Stromal cell of bone marrow (primary cell): ENCODE measurements around the gene FAM32A.
A peak's percentile ranks its signal among the peaks of the same experiment; 100 is the strongest.

ENCODE experiments used
- DNase-seq: peaks from one replicate; pipeline ENCODE4 v3.0.0-alpha.2; 2012; ENCODE audit warnings: low read depth

Gene FAM32A

DNA sequence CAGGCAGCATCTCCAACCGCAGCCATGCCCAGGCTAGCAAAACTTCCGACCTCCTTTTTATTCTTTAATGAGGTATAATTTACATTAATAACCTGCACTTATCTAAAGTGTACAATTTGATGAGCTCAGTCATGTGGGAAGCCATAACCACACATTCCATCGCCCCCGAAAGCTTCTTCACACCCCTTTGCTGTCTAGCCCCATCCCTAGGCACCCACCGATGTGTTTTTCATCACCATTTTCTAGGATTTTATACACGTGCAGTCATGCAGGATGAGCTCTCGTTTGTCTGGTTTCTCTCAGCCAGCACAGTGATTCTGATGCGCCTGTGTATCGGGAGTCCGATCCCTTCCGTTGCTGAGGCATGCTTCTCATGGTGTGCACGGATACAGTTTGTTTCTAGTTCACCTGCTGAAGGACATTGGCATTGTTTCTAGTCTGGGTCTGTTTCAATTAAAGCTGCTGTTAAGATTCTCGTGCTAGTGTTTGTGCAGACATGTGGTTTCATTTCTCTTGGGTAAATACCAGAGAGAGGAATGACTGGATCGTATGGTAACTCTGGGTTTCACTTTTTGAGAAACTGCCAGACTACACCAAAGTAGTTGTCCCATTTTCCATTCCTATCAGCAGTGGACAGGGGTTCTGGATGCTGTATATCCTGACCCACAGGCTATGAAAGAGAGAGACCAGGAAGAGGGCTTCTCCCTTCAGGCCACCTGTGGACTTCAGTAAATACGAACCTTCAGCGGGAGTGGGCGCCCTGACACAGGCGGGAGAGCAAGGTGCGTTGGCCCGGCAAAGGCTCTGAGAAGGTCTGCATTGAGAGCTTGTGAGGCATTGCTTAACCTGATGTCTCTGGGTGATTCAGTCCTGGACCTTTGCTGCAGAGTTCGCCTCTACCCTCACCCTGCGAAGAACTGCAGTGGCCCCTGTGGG is 17.4 kb downstream of the FAM32A start:
- peak; percentile 18 for DNase-seq

DNA sequence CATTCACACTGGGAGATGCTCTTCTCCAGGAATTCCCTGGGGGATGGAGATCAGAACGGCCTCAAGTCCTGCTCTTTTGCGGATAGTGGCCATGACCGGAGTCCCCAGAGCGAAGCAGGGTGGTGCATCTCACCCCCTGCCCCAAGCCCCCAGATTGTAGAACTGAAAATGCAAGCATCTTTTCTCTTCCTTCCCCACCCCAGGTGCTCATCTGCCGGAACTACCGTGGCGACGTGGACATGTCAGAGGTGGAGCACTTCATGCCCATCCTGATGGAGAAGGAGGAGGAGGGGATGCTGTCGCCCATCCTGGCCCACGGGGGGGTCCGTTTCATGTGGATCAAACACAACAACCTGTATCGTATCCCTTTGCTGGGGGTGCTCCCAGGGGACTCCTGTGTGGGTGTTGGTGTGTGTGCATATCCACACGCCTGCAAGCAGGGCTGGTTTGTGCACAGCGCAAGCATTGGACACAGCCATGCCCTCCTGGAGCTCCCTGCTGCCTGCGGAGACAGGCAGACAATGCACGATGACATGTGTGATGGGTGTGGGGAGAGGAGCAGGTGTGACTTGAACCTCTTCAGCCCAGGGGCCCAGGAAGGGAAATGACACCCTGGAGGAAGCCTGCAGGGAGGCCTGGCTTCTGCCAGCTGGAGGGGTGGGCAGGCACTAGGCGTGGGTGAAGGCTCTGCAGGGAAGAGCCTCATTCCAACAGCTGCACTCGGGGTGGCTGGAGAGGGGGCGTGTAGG is 18.2 kb downstream of the FAM32A start:
- no peak for DNase-seq

DNA sequence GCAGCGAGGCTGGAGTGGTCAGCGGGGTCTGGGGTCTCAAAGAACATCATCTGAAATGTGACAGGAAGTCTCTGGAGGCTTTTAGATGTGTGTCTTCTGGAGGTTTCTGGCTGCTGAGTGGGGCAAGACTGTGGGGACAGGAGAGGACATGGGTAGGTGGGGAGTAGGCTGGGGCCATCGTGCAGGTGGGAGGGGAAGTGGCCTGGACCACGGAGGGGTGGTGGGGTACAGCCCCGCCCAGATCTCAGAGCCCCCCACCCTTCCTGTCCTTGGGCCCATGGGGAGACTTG is 18.7 kb downstream of the FAM32A start:
- DNase-seq = no peak

DNA sequence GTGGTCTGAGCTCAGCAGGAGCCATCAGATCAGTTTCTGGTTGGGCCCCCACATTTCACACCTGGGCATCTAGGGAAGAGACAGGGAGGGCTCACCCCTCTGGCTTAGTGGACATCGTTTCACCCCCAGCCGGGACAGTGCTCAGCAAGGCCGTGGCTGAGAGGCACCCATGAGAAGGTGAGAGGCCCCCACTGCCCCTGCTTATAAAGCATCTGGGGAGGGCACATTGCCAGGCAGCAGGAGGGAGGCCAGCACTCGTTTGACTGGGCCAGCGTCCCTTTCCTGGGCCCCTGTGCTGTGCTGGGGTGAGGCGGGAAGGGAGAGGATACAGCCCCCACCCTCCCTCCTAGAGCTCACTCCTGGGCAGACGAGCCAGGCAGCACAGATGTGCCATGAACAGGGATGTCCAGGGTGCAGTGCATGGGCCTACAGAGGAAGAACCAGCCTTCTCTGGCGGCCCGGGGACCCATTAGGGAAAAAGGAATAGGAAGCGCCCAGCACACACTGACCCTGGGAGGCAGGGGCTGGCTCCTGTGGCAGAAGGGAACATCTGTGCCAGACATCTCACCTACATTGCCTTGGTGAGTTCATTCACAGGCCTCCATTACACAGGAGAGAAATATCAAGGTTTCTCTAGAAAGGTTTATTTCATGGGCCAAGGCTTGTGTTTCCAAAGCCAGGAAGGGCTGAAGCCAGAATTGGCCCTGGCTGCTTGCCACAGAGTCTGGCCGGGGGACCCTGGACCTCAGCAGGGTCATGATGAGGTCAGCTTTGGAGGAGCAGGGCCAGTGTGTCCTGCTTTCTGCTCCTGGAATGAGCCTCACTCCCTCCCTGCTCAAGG is 20.2 kb downstream of the FAM32A start:
- no peak for DNase-seq

DNA sequence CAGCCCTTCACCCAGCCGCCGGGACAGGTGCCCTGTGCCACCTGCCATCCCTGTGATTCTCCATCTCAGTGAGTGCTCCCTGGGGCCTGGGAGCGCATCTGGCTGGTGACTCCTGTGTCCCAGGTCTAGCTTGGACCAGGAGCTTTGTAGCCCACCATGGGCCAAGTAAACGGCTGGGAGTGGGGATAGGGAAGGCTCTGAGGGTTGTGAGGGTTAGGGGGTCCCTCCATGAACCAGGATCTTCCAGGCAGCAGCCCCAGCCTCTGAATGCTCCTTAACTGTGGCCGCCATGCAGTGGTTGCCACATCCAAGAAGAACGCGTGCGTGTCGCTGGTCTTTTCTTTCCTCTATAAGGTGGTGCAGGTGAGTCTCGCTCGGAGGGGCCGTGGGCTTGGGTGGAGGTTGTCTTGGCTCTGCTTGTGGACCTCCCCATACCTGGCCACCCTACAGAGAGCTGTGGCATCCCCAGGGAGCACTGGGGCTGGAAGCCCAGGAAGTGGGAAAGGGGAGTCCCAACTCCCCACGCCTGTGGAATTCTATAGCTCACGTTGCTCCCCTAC is 20.9 kb downstream of the FAM32A start:
- DNase-seq = no peak

DNA sequence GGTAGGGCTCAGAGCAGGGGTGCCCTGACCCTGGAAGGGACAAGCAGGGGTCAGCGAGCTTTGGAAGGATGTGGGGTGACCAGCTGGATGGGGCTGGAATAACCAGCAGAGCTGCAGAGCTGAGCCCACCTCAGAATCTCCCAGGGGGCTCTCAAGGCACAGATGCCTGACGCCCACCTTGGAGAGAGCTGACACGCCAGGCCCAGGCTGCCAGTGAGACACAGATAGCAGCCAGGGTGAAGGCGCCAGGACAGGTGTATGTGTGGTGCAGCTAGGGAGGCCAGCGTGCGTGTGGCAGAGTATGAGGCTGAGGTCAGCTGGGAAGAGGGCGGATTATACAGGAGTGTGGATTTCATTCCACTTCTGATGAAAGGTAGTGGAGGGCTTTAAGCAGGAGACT is 21.4 kb downstream of the FAM32A start:
- no peak for DNase-seq

DNA sequence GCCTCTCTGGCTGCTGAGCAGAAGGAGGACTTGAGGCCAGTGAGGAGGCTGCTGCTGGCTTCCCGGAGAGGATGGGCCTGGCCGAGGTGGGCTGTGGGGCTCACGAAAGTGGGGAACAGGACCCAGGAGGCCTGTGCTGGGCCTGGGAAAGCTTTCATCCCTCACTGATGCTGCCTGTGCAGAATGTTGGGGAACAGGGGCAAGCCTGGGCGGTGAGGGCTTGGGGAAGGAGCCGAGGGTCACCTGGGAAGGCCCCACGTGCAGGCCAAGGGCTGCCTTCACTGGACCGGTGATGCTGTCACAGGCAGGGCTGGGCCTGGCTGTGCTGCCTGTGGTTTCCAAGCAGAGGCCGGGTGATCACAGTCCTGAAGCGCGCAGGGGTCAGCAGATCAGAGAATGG is 21.9 kb downstream of the FAM32A start:
- DNase-seq = no peak

DNA sequence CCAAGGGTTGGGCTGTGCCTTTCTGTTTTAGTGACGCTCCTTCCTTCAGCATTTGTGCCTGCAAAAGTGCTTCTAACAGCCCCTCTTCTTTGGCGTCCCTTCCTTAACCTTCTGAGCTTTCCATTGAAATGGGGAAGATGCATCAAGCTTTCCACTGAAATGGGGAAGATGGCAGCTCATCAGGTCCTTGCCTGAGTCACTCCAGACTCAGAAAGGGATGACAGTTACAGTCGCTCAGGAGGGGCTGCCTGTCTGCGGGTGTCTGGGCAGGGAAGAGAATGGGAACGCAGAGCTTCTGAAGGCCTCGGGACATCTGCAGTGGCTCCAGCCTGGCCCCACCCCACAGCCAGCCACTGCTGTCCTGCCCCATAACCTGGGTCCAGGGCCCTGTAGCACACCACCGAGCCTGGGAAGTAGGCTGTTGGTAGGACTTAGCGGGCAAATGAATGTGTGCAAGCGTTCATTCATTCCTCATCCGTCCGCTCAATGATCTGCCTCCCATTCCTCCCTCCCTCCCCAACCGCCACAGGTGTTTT is 22.3 kb downstream of the FAM32A start:
- DNase-seq = no peak

DNA sequence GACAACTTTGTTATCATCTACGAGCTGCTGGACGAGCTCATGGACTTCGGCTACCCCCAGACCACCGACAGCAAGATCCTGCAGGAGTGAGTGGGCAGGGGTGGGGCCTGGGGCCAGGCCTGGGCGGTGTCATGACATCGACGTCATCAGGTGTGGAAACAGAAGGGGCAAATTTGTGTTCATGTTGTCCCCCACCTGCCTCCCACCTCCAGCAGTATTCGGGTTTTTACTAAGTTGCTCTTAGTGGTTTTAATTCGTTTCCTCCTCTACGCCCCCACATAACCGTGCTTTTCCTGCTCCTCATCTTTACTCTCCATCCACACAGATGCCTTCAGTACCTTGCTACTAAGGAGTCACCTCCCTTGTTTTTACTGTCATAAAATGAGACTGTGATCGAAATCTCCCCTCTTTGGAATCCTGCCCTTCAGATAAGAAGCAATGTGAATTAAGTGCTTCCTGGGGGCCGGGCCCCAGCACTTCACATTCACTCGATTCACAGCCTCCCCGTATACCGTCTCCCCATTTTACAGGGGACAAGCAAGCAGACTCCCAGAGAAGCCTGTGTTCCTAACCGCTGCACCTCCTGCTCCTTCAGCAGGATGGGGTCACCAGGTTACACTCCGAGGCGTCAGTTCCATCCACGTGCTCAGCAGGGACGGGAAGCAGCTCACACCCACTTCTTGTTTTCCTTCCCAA is 23.0 kb downstream of the FAM32A start:
- no peak for DNase-seq

DNA sequence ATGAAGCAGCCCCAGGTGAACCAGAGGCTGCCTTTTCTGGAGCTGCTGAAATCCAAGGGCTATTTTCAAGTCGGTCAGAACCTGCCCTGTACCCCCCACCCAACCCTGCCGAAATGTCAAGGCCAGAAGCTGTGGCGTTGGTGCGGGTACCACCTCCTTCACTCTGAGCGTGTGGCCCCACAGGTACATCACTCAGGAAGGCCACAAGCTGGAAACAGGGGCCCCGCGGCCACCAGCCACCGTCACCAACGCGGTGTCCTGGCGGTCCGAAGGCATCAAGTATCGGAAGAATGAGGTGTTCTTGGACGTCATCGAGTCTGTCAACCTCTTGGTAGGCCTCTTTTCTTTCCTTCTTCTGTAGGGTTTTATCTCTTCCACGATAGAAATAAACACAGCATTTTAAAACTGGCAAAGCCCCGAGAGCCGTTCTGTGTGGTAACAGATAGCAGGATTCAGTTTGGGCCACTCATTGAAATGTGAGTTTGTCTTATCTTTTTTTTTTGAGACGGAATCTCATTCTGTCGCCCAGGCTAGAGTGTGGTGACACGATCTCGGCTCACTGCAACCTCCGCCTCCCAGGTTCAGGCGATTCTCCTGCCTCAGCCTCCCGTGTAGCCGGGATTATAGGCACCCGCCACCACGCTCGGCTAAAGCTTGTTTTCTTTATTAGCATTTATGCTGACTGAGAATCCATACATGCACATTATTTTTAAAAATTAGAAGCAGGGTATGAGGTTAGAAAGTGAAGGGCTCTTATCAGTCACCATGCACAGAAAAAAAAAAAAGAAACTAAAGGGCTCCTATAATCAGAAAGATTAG is 23.8 kb downstream of the FAM32A start:
- DNase-seq = no peak

DNA sequence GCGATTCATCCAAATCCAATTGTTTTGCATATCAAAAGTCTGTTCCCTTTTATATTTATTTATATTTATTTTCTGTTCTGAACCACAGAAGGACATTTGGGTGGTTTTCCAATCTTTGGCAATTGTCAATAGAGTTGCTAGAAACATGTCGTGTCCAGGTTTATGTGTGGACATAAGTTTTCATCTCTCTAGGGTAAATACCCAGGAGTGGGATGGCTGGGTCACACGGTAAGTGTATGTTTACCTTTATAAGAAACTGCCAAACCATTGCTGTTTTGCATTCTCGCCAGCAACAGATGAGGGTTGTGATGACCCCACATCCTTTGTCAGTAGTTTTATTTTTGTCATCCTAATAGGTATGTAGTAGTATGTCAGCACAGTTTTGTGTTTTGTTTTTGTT is 25.0 kb downstream of the FAM32A start:
- no peak for DNase-seq

DNA sequence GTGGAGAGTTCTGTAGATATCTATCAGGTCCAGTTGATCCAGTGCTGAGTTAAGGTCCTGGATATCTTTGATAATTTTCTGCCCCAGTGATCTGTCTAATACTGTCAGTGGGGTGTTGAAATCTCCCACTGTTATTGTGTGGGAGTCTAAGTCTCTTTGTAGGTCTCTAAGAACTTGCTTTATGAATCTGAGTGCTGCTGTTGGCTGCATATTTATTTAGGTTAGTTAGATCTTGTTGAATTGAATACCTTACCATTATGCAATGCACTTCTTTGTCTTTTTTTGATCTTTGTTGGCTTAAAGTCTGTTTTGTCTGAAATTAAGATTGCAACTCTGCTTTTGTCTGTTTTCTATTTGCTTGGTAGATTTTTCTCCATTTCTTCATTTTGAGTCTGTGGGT is 27.9 kb downstream of the FAM32A start:
- DNase-seq = no peak

DNA sequence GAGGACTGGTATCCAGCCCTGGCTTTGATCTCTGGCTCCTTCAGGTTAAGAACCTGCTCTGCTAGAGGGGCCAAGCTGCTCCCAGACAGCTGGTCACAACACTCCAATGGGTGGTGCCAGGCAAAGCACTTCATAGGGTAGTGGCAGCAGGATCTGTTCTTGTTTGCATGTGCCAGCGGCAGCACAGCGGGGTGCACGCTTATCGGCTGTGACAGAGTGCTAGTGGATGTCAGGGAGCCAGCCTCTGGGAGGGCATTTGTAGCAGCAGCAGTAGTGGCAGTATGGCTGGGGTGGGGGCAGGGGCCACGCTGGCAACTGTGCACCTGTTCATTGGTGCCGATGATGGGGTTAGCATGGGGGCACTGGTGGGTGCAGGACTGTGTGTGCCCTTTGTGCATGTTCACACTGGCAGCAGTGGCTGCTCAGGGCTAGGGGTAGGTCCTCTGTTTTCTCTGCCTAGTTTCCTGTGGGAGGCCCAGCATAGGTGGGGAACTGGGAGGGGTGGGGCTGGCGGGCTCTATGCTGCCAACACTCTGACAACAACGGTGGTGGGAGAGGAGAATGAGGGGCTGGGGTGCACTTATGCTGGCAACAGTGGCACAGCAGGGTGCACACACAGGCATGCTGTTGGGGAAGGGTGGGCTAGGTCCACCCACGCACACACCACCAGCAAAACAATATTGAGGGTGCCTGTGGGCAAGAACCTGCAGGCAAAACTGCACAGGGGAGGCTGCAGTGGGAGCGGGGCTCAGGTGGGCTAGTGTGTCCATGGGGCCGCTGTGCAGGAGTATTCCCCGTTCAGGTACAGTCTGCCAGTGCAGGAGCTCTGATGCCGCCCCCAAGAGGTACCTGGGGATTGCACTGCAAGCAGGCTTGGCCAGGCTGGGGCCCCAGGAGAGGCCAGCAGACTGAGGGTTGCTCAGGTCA is 31.8 kb downstream of the FAM32A start:
- DNase-seq = no peak

DNA sequence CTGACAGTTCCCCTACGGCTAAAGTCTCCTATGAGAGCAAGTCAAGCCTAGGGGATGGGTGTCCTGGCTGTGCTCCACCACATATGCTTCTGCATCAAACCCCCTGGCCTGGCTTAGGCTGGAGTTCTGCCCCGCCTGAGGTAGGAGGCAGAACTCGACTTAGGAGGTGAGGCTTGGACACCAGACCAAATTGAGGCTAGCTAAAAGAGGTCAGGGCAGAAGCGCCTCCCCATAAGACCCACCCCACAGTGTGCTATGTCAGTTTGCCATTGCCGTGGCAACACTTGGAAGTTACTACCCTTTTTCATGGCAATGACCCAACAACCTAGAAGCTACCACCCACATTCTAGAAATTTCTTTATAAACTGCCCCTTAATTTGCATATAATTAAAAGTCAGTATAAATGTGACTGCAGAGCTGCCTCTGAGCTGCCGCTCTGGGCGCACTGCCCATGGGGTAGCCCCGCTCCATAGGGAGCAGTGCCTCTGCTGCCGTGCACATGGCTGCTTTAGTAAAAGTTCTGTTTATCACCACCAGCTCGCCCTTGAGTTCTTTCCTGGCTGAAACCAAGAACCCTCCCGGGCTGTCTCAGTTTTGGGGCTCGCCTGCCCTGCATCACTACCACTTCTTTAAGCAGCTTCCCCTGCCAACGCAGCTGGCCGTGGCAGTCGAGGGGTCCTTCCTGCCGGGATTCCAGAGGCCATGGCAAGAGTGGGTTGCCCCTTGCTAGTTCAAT is 32.7 kb downstream of the FAM32A start:
- no peak for DNase-seq

DNA sequence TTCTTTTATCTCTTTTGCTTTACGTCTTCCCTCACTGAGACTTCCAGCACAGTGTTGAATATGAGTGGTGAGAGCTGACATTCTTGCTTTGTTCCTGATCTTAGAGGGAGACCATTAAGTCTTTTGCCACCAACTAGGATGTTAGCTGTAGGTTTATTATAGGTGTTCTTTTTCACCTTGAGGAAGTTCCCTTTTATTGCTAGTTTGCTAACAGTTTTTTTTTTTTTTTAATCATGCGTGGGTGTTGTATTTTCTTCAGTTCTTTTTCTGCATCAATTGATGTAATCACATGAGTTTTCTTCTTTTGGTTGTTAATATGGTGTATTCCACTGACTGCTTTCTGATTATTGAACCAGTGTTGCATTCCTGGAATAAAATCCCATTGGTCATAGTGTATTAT is 33.6 kb downstream of the FAM32A start:
- no peak for DNase-seq

DNA sequence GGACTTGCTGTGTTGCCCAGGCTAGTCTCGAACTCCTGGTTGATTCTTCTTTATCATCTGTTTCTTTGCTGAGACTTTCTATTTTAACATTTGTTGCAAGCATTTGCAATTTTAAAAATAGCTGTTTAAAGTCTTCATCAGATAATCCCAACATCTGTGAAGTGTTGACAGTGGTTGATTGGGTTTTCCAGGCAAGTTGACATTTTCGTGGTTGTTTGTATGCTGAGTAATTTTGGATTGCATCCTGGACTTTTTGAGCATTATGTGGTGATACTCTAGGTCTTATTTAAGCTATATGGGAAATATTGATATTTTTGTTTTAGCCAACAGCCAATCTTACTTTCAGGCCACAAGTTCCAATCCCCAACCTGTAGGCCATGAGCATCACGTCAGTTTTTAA is 37.6 kb downstream of the FAM32A start:
- no peak for DNase-seq

DNA sequence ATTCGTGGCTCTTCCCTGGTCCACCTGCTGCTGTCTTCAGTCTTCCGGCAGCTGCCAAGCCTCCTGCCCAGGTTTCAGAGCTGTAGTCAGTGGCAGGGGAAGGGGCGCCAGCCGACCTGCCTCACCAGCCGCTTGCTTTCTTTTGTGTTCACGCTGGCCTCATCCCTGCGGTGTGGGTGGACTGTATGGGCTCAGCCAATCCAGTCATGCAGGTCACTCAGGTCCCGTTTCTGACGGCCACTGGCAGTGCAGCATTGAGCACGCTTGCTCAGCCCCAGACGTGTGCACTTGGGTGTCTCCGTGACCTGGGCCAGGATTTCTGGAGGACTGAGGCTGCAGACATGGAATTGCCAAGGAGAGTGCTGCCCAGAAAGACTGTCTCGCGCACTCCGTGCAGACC is 38.5 kb downstream of the FAM32A start:
- no peak for DNase-seq

DNA sequence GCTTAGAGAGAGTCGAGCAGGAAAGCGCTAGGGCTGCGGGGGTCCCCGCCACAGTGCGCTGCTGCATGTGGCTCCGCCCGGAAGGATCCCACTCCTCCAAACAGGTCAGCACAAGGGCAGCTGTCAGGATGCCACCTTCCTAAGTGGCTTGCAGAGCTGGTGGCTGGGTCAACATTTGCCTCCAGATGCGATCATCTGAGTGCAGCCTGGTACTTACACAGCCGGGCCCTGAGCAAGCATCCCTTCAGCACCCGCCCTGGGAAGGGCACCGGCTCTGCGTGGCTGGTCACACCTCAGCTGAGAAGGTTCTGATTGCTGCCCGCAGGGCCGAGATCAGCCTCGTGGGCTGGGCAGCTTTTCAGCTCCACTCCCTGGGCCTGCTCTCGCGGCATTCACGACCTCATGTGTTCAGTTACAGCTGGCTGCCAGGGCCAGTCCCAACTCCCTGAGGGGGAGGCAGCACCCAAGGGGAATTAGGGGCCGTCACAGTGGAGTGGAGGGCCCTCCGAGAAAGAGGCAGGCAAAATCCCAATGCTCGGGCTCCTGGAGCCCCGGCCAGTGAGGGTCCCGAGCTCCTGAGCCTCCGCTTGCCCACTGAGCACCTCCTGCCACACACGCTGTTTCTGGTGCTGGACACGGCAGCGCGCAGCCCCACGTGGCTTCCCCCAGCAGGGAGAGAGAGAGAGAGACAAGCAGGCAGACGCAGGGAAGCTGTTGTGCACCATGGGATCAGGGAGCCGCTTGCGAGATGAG is 39.3 kb downstream of the FAM32A start:
- no peak for DNase-seq
